SHP77 (cell line): Measurements from ENCODE around the gene DGKG.

Source experiments
- DNase-seq, 2 experiments: peaks; one replicate each; lab custom pipeline; 2025; lab: John Stamatoyannopoulos, UW

Gene DGKG

GRCh38 chr3:186361762-186362536, at the start of gene DGKG:
Gene DGKG, minus strand, starts transcription at chr3:186362234. Its CDS starts 41,775 bp downstream, at chr3:186320459.
- no peak for DNase-seq

- no peak for DNase-seq
Measured at GRCh38 chr3:186411089-186411488, 49.1 kb upstream of the DGKG start.

GRCh38 chr3:186406669-186407635, 44.9 kb upstream of the DGKG start:
- no peak for DNase-seq

GRCh38 chr3:186401556-186401955, 39.5 kb upstream of the DGKG start:
- DNase-seq, result no peak

GRCh38 chr3:186400662-186401061, 38.6 kb upstream of the DGKG start:
- DNase-seq, result no peak

GRCh38 chr3:186400026-186400425, 38.0 kb upstream of the DGKG start:
- no peak for DNase-seq

- DNase-seq, result no peak
Measured at GRCh38 chr3:186394566-186395217, 32.7 kb upstream of the DGKG start.

GRCh38 chr3:186386883-186387560, 25.0 kb upstream of the DGKG start:
- no peak for DNase-seq

GRCh38 chr3:186385856-186386602, 24.0 kb upstream of the DGKG start:
- no peak for DNase-seq

GRCh38 chr3:186383026-186383993, 21.3 kb upstream of the DGKG start:
- no peak for DNase-seq

- no peak for DNase-seq
Measured at GRCh38 chr3:186382217-186382885, 20.3 kb upstream of the DGKG start.

GRCh38 chr3:186381424-186382216, 19.6 kb upstream of the DGKG start:
- no peak for DNase-seq

GRCh38 chr3:186380622-186381380, 18.8 kb upstream of the DGKG start:
- DNase-seq, result no peak

GRCh38 chr3:186375443-186375842, 13.4 kb upstream of the DGKG start:
- DNase-seq, result no peak

- no peak for DNase-seq
Measured at GRCh38 chr3:186374376-186374775, 12.3 kb upstream of the DGKG start.

- no peak for DNase-seq
Measured at GRCh38 chr3:186369217-186369616, 7.2 kb upstream of the DGKG start.

- peak in 1 of 2 experiments; percentile 2 for DNase-seq
Measured at GRCh38 chr3:186368717-186369116, 6.7 kb upstream of the DGKG start.

GRCh38 chr3:186368176-186368575, 6.1 kb upstream of the DGKG start:
- no peak for DNase-seq
